B cell (primary cell): ENCODE data around the gene CXCL5. TPM values are rescaled to one million over a fixed set of nuclear protein-coding genes. Genes with fewer than 3 reads are reported as not detected.
"Not testable (repeated sequence)": the region's sequence is repeated elsewhere in the genome, so short reads cannot be mapped to it uniquely, and the experiment has no call there.

Experiments used
- ATAC-seq: fragments of 200-7000 bp; cut with Tn5 transposase; one replicate; pipeline ENCODE4 v1.10.0; 2021; ENCODE audit warnings: low read depth, mild to moderate bottlenecking, moderate number of reproducible peaks, moderate library complexity
- CTCF ChIA-PET: fragments of 350-600 bp; sonication (Branson Sonifier 250); formaldehyde crosslinking; loops from one replicate; lab custom pipeline; 2021; ENCODE audit warnings: antibody characterized with exemption, inconsistent platforms; lab: Charles Lee
- POLR2A ChIA-PET: fragments of 350-600 bp; sonication (Branson Sonifier 250); formaldehyde crosslinking; loops from one replicate; lab custom pipeline; 2021; ENCODE audit warnings: antibody characterized with exemption; lab: Charles Lee
- DNase-seq: peaks from one replicate; pipeline ENCODE4 v3.0.0; 2013
- H2AFZ ChIP-seq: 2 replicates; pipeline ENCODE4 v1.6.1; 2012; ENCODE audit warnings: mild to moderate bottlenecking, low read depth, low read length; ENCODE audit not compliant: insufficient read depth, poor library complexity, severe bottlenecking
- H3K27ac ChIP-seq, 2 donors: 1 replicate in 1 of 2; 2 replicates in 1 of 2; pipeline ENCODE4 v1.5.1; 2012 to 2013; ENCODE audit warnings: low read length in 2 of 2, mild to moderate bottlenecking in 2 of 2, moderate library complexity in 1 of 2
- H3K27me3 ChIP-seq, 4 experiments: fragments of 200-600 bp in 1 of 4; sonication (generic) in 1 of 4; replicated peaks in 1 of 4; 1 replicate in 2 of 4; 2 replicates in 2 of 4; pipeline versions ENCODE4 v1.6.1 to v1.7.0; 2013 to 2016; ENCODE audit warnings: low read length in 3 of 4, mild to moderate bottlenecking in 2 of 4, mixed read lengths in 1 of 4, moderate library complexity in 1 of 4; ENCODE audit not compliant: insufficient read depth in 4 of 4, control insufficient read depth in 3 of 4; ENCODE audit errors: control extremely low read depth in 1 of 4
- H3K36me3 ChIP-seq, 2 experiments: replicated peaks in 1 of 2; 1 replicate in 1 of 2; 2 replicates in 1 of 2; pipeline versions ENCODE4 v1.6.1 to v1.7.1; 2013; ENCODE audit warnings: low read length in 1 of 2; ENCODE audit not compliant: insufficient read depth in 2 of 2, control insufficient read depth in 1 of 2; ENCODE audit errors: control extremely low read depth in 1 of 2, extremely low read depth in 1 of 2
- H3K4me1 ChIP-seq, 2 donors: fragments of 200-600 bp in 1 of 2; sonication (generic) in 1 of 2; 1 replicate in 1 of 2; 2 replicates in 1 of 2; pipeline versions ENCODE4 v1.5.1 to v1.6.1; 2013 to 2017; ENCODE audit warnings: low read length in 2 of 2; ENCODE audit not compliant: control insufficient read depth in 2 of 2, insufficient read depth in 2 of 2
- H3K4me2 ChIP-seq: replicated peaks from 2 replicates; pipeline ENCODE3; 2012; ENCODE audit warnings: mild to moderate bottlenecking, low read depth, low read length; ENCODE audit not compliant: poor library complexity, severe bottlenecking
- H3K4me3 ChIP-seq, 5 experiments: fragments of 200-600 bp in 1 of 5; sonication (generic) in 1 of 5; 1 replicate in 3 of 5; 2 replicates in 2 of 5; pipeline versions ENCODE4 v1.5.1 to v1.7.0; 2011 to 2016; ENCODE audit warnings: low read length in 4 of 5, mild to moderate bottlenecking in 4 of 5, low read depth in 2 of 5, control low read depth in 1 of 5, moderate library complexity in 1 of 5; ENCODE audit not compliant: insufficient read depth in 1 of 5; ENCODE audit errors: control extremely low read depth in 1 of 5, extremely low read depth in 1 of 5
- H3K79me2 ChIP-seq: fragments of 200-600 bp; sonication (generic); one replicate; pipeline ENCODE4 v1.6.0; 2016; ENCODE audit warnings: low read length; ENCODE audit not compliant: control insufficient read depth, insufficient read depth
- H3K9ac ChIP-seq: fragments of 200-600 bp; sonication (generic); 2 replicates; pipeline ENCODE4 v1.6.1; 2017; ENCODE audit warnings: mild to moderate bottlenecking, low read length, moderate library complexity
- H3K9me3 ChIP-seq, 3 donors: one replicate each; pipeline versions ENCODE4 v1.6.1 to v1.7.1; 2013; ENCODE audit warnings: low read length in 2 of 3; ENCODE audit not compliant: control insufficient read depth in 2 of 3, insufficient read depth in 1 of 3; ENCODE audit errors: control extremely low read depth in 1 of 3
- H4K20me1 ChIP-seq: 2 replicates; pipeline ENCODE4 v1.6.0; 2012; ENCODE audit warnings: mild to moderate bottlenecking, low read length; ENCODE audit not compliant: insufficient read depth, control insufficient read depth, poor library complexity, severe bottlenecking
- H3K27ac Mint-ChIP-seq: one replicate; pipeline ENCODE4 v1.8.0; 2021; ENCODE audit warnings: mixed read lengths
- H3K27me3 Mint-ChIP-seq: one replicate; pipeline ENCODE4 v1.8.0; 2021; ENCODE audit warnings: mixed read lengths
- H3K4me1 Mint-ChIP-seq: one replicate; pipeline ENCODE4 v1.8.0; 2021; ENCODE audit warnings: mixed read lengths
- H3K4me3 Mint-ChIP-seq: one replicate; pipeline ENCODE4 v1.8.0; 2021; ENCODE audit warnings: mixed read lengths
- H3K9me3 Mint-ChIP-seq: one replicate; pipeline ENCODE4 v1.8.0; 2022; ENCODE audit warnings: mixed read lengths; ENCODE audit not compliant: insufficient read depth
- EZH2 ChIP-seq: IDR thresholded peaks from 2 replicates; pipeline ENCODE4 v1.6.1; 2012; ENCODE audit warnings: borderline replicate concordance, low read depth, mild to moderate bottlenecking, moderate library complexity, low read length; ENCODE audit not compliant: insufficient read depth, poor library complexity, severe bottlenecking
- WGBS: methylation state at CpG from one replicate; pipeline ENCODE4 v1.1.5; 2013; ENCODE audit warnings: missing lambda C conversion rate; ENCODE audit not compliant: insufficient coverage; 5-methylcytosine and 5-hydroxymethylcytosine counted together
- intact Hi-C: fragments of 100-400 bp; cut with micrococcal nuclease; formaldehyde crosslinking; loops from one replicate; pipeline ENCODE4 v1.10.0; 2022
- polyA plus RNA-seq: library from polyadenylated mRNA; depleted of rRNA; stranded (reverse); fragments of >200 nt; gene quantifications from 2 replicates; pipeline ENCODE4 v1.2.3, GENCODE V29; 2012
- total RNA-seq, 2 donors: library from RNA; stranded (reverse); fragments of 120-200 nt in 1 of 2; gene quantifications; 1 replicate in 1 of 2; 2 replicates in 1 of 2; pipeline versions ENCODE4 v1.2.3 to v1.2.4, GENCODE V29; 2013 to 2022
- TF ChIP-seq, protein P1 (sequence below): fragments of 200-600 bp; IDR thresholded peaks from one replicate; pipeline ENCODE4 v1.8.0; 2022; ENCODE audit warnings: antibody characterized with exemption, mild to moderate bottlenecking

Gene CXCL5
- total and polyA plus RNA-seq, 2 donors (not counting 1 experiment from before 2014, with no cell fraction given), result not detected

DNA sequence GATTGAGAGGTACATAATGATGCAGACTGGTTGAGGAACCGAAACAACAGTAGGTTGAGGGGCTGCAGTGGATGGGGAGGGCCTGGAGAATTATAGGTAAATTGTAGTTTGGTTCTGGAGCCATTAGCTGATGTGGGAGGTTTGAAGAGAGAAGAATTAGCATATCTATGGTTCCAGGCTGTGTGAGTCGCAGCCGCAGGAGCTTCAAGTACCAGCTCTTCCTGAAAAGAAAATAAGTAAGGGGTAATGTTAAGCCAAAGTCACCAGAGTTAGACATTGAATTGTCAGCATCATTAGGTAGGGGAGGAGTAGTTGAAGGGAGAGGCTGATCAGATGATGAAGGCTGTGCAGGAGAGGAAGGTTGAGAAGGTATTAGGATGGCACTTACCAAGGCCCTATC, 46.1 kb downstream of the CXCL5 start:
- H3K9me3 Mint-ChIP-seq, result peaks cover 10% of the 10 kb centered on the region
- no peak for TF ChIP-seq EZH2
- TF ChIP-seq, protein P1, sequence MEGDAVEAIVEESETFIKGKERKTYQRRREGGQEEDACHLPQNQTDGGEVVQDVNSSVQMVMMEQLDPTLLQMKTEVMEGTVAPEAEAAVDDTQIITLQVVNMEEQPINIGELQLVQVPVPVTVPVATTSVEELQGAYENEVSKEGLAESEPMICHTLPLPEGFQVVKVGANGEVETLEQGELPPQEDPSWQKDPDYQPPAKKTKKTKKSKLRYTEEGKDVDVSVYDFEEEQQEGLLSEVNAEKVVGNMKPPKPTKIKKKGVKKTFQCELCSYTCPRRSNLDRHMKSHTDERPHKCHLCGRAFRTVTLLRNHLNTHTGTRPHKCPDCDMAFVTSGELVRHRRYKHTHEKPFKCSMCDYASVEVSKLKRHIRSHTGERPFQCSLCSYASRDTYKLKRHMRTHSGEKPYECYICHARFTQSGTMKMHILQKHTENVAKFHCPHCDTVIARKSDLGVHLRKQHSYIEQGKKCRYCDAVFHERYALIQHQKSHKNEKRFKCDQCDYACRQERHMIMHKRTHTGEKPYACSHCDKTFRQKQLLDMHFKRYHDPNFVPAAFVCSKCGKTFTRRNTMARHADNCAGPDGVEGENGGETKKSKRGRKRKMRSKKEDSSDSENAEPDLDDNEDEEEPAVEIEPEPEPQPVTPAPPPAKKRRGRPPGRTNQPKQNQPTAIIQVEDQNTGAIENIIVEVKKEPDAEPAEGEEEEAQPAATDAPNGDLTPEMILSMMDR, result no peak
- Histone ChIP-seq H3K4me1 (no peaks in the 10 kb centered on the region), H3K9ac (no peak overlapping the region), H3K4me3 (no peak overlapping the region), H3K79me2 (no peaks in the 10 kb centered on the region), H3K4me2 (no peak overlapping the region), H2AFZ (no peak overlapping the region), H3K36me3 (no peaks in the 10 kb centered on the region), H3K9me3 (peaks cover 0 to 5% (median 1%) of the 10 kb centered on the region in 3 donors), H4K20me1 (no peaks in the 10 kb centered on the region), H3K27ac (no peak overlapping the region), H3K27me3 (no peaks in the 10 kb centered on the region)
- CTCF ChIA-PET, result no interaction called here
- no peak for DNase-seq
- no peak for ATAC-seq
- H3K4me1 Mint-ChIP-seq, result no peaks in the 10 kb centered on the region
- POLR2A ChIA-PET, result no interaction called here
- H3K27ac Mint-ChIP-seq, result no peak overlapping the region
- no peaks in the 10 kb centered on the region for H3K27me3 Mint-ChIP-seq
- H3K4me3 Mint-ChIP-seq, result no peak overlapping the region
- 92% methylated on average over 3 of the region's 3 CpGs for WGBS
- intact Hi-C loops, result no loop called here

DNA sequence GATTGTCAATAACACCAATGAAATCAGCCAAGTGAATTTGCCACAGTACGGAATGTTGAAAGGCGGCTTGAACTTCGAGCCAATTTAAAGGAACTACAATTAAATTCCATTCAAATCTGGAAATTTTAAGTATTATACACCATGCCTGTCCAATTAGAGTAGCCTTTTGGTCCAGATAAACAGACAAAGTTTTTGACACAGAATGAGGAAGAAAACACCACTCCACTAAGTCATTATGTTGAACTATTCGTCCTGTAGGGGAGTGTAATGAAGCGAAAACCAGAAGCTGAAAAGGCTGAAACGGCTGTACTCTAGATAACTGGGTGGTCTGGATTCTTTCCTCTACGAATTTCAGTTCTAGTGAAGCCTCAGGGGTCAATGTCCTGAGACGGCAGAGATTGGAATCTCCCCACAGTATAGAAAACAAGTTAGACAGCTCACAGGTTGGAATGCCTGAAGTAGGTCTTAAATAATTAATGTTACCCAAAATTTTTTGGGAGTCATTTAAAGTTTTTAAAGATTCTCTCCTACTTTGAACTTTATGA, 48.0 kb downstream of the CXCL5 start:
- H3K9me3 Mint-ChIP-seq, H4K20me1 ChIP-seq, H3K9ac ChIP-seq, DNase-seq, H3K27ac Mint-ChIP-seq, CTCF ChIA-PET, H3K27ac ChIP-seq, H3K4me3 ChIP-seq, H3K79me2 ChIP-seq, intact Hi-C loops, H2AFZ ChIP-seq, H3K36me3 ChIP-seq, ATAC-seq, H3K4me2 ChIP-seq, H3K9me3 ChIP-seq, H3K4me3 Mint-ChIP-seq, POLR2A ChIA-PET, H3K27me3 Mint-ChIP-seq, H3K4me1 Mint-ChIP-seq, H3K27me3 ChIP-seq, H3K4me1 ChIP-seq: not testable (repeated sequence)
- WGBS, result 80% methylated on average over 2 of the region's 8 CpGs
